Adipocyte (in vitro differentiated cells): ENCODE data around the gene SAE1.

Source experiments
- DNase-seq: peaks from one replicate; pipeline ENCODE4 v3.0.0-alpha.2; 2015; ENCODE audit warnings: low read depth
- H3K27me3 ChIP-seq: replicated peaks from 2 replicates; pipeline ENCODE4 v1.7.0; 2013; ENCODE audit warnings: mild to moderate bottlenecking, low read length, moderate library complexity; ENCODE audit not compliant: control insufficient read depth, insufficient read depth
- H3K36me3 ChIP-seq: 2 replicates; pipeline ENCODE4 v1.7.0; 2013; ENCODE audit warnings: low read length, mild to moderate bottlenecking, moderate library complexity; ENCODE audit not compliant: control insufficient read depth, insufficient read depth, severe bottlenecking
- H3K4me1 ChIP-seq: 2 replicates; pipeline ENCODE4 v1.7.0; 2013; ENCODE audit warnings: mild to moderate bottlenecking, low read length, moderate library complexity; ENCODE audit not compliant: control insufficient read depth, insufficient read depth
- H3K4me3 ChIP-seq: 2 replicates; pipeline ENCODE4 v1.7.0; 2013; ENCODE audit warnings: mild to moderate bottlenecking, low read length, moderate library complexity
- H3K9ac ChIP-seq: 2 replicates; pipeline ENCODE4 v1.7.0; 2013; ENCODE audit warnings: mild to moderate bottlenecking, low read length, moderate library complexity
- H3K9me3 ChIP-seq: 2 replicates; pipeline ENCODE4 v1.7.0; 2013; ENCODE audit warnings: mild to moderate bottlenecking, low read length, moderate library complexity; ENCODE audit not compliant: control insufficient read depth

Gene SAE1

DNA sequence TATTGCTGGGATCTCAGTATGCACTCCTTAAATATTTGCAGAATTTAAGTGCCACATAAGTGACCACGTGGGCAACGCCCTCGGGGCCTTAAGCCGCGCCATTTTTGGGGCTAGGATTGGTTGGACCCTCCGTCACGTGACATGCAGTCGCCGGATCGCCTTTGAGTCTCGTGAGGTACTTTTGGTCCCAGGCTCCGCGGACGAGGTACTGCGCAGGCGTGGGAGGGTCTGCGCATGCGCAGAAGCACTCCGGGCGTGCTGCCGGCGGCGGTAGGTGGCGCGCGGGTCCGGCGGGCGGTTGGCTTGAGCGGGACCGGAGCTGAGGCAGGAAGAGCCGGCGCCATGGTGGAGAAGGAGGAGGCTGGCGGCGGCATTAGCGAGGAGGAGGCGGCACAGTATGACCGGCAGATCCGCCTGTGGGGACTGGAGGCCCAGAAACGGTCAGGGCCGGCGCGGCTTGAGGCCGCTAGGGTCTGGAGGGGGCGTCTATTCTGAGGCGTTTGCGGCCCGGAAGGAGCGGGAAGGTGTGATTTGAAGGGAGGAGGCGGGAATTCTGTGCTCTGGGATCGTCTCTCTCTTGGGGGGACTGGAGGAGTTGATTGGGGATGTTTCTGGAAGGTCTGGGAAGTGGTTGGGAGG is at the start of gene SAE1:
Gene SAE1 (plus strand): TSS at position 247 of the 639 bp plus-strand sequence. CDS start 96 bp downstream, at position 343.
- Histone ChIP-seq H3K27me3 (no peaks in the 10 kb centered on the region), H3K4me3 (peak within 1 kb of the TSS; percentile 99), H3K36me3 (no peaks in the 10 kb centered on the region), H3K9me3 (no peaks in the 10 kb centered on the region), H3K4me1 (peaks cover 21% of the 10 kb centered on the region), H3K9ac (peak within 1 kb of the TSS; percentile 98)
- peak; percentile 99 for DNase-seq

- Histone ChIP-seq H3K36me3 (peaks cover 71% of the 10 kb centered on the region), H3K9ac (no peak overlapping the region), H3K9me3 (no peaks in the 10 kb centered on the region), H3K4me1 (peaks cover 10% of the 10 kb centered on the region), H3K4me3 (no peak overlapping the region), H3K27me3 (no peaks in the 10 kb centered on the region)
- DNase-seq: no peak
Observed at GRCh38 chr19:47081095-47081494, 49.5 kb upstream of the SAE1 start.

DNA sequence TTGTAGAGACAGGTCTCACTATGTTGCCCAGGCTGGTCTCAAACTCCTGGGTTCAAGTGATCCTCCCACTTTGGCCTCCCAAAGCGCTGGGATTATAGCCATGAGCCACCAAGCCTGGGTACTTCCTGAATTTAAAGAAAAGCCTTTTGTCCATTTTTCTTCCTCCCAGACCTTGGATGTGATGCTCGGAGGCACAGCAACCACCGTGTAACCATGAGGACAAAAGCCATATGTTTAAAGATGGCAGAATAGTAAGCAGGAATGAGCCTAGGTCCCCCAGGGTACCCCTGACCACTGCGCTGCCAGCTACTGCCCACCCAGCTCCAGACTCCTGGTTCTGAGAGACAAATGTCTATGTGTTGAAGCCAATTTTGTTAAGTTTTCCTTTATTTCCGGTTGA is 48.1 kb upstream of the SAE1 start:
- Histone ChIP-seq H3K9ac (no peak overlapping the region), H3K36me3 (peaks cover 75% of the 10 kb centered on the region), H3K4me1 (peaks cover 10% of the 10 kb centered on the region), H3K9me3 (no peaks in the 10 kb centered on the region), H3K4me3 (no peak overlapping the region), H3K27me3 (no peaks in the 10 kb centered on the region)
- DNase-seq: no peak

- Histone ChIP-seq H3K4me1 (peaks cover 4% of the 10 kb centered on the region), H3K4me3 (no peak overlapping the region), H3K27me3 (no peaks in the 10 kb centered on the region), H3K9ac (no peak overlapping the region), H3K9me3 (no peaks in the 10 kb centered on the region), H3K36me3 (peaks cover 81% of the 10 kb centered on the region)
- DNase-seq: no peak
Observed at GRCh38 chr19:47084879-47085439, 45.7 kb upstream of the SAE1 start.

DNA sequence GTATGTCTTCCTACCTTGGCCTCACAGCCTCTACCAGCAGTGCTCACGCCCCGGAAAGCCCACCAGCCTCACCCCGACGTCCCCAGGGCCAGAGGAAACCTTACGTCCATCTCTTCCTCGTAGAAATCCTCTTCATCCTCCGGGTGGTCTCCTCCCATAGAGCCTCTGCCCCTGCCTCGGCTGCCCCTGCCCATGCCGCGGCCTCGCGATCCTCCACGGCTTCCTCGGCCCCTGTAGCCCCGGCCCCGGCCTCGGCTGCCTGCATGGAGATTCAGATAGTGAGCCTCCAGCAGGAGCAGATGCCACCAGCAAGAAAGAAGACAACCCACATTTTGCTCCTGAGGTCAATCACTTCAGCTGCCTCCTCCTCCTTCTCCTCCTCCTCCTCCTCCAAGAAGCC is 44.4 kb upstream of the SAE1 start:
- DNase-seq: no peak
- Histone ChIP-seq H3K4me1 (no peaks in the 10 kb centered on the region), H3K36me3 (peaks cover 82% of the 10 kb centered on the region), H3K27me3 (no peaks in the 10 kb centered on the region), H3K9ac (no peak overlapping the region), H3K4me3 (no peak overlapping the region), H3K9me3 (no peaks in the 10 kb centered on the region)

GRCh38 chr19:47089767-47090350 is 40.8 kb upstream of the SAE1 start:
- H3K9ac ChIP-seq: no peak overlapping the region
- H3K36me3 ChIP-seq: peaks cover 67% of the 10 kb centered on the region
- no peak for DNase-seq
- H3K27me3 ChIP-seq: no peaks in the 10 kb centered on the region
- H3K4me3 ChIP-seq: no peak overlapping the region
- no peaks in the 10 kb centered on the region for H3K9me3 ChIP-seq
- peaks cover under 1% of the 10 kb centered on the region for H3K4me1 ChIP-seq

DNA sequence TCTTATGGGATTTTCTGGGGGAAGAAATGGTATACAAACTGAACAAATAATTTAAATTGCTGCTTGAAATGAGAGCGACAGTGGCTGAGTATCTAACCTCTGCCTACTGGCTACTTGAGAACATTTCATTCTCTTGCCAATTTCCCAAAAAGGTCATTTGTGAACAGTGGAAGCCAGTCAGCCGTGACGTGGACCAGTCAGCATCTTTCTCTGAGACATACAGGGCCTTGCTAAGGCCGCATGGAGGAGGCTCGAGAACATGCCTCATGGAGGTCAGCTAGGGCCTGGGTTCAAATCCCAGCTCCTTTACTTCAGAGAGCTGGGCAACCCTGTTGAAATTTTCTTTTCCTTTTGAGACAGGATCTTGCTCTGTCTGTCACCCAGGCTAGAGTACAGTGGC is 37.4 kb upstream of the SAE1 start:
- H3K27me3 ChIP-seq: no peaks in the 10 kb centered on the region
- H3K9me3 ChIP-seq: no peaks in the 10 kb centered on the region
- H3K4me1 ChIP-seq: peaks cover 35% of the 10 kb centered on the region
- no peak overlapping the region for H3K9ac ChIP-seq
- DNase-seq: peak; percentile 22
- no peak overlapping the region for H3K4me3 ChIP-seq
- H3K36me3 ChIP-seq: peaks cover 46% of the 10 kb centered on the region

GRCh38 chr19:47093841-47094240 is 36.8 kb upstream of the SAE1 start:
- Histone ChIP-seq H3K27me3 (no peaks in the 10 kb centered on the region), H3K9me3 (no peaks in the 10 kb centered on the region), H3K4me1 (peaks cover 40% of the 10 kb centered on the region), H3K9ac (no peak overlapping the region), H3K36me3 (peaks cover 42% of the 10 kb centered on the region), H3K4me3 (no peak overlapping the region)
- no peak for DNase-seq

DNA sequence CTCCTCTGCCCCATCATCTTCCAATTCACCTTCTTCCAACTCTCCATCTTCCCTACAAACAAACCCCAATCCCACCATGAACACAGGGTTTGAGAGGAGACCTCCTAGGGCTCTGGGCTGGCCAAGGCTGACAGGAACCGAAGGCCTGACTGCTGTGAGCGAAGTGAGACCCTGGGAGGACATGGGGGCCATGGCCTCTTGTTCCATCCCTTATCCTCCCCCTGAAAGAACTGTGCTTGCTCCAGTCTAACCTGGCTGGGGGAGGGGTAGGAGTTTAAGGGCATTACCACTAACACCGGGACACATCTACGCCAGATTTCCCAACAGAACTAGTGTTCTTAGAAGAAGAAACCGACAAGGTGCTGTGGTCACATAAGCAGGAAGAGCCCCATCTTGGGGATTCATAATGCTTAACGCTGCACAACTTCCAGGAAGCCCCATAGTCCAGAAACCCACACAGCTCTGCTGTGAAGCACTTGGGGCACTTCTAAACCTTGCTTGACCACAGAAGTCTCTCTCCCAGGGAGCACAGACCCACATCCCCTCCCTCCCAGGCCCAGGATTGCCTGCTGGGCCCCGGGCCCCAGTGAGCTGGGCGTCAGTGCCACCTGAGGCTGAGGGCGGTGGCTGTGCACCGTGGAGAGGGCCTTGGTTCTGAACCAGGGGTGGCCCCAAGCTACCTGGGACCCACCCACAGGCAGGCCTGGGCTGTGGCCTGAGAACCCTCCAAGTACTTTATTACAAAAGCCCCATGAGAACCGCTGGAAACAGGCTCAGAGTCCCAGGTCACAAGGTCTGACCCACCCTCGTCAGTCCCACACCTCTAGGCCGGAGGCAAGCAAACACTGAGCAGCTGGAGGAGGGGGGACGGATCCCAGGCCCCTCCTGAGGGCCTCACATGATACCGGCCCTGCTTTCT is 35.8 kb upstream of the SAE1 start:
- Histone ChIP-seq H3K36me3 (peaks cover 34% of the 10 kb centered on the region), H3K9ac (peak overlapping the region; percentile 50), H3K9me3 (no peaks in the 10 kb centered on the region), H3K27me3 (no peaks in the 10 kb centered on the region), H3K4me1 (peaks cover 40% of the 10 kb centered on the region), H3K4me3 (no peak overlapping the region)
- no peak for DNase-seq

DNA sequence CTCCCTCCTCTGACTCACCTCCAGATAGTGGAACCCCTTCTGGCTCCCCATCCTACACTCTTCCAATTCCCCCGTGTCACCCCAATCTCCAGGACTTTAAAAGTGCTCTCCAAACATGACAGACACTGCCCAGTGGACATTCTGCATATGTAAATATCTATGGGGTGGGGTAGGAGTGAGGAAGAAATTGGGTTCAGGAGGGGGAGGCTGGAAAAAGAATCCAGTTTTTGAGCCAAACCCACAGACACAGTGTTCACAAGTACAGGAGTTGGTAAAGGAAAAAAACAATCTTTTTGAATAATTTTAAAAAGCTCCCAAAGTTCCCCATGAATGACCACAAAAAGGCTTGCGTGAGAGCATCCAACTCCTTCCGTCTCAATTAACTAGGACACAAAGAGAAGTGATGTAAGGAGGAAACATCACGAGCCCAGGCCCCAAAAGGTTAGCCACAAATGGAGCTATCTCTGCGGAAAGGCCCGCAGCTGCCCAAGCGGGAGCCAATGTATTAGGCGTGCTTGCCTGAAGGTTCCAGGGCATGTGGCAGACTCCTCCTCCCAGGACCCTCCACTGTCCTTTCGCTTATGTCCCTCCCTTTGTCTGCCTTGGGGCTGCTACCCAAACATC is 35.0 kb upstream of the SAE1 start:
- Histone ChIP-seq H3K9me3 (no peaks in the 10 kb centered on the region), H3K9ac (peak overlapping the region; percentile 50), H3K36me3 (peaks cover 31% of the 10 kb centered on the region), H3K4me3 (no peak overlapping the region), H3K4me1 (peaks cover 40% of the 10 kb centered on the region), H3K27me3 (no peaks in the 10 kb centered on the region)
- DNase-seq: no peak
